ENCODE measurements around the gene ATG7.

ATG7 gene

DNA sequence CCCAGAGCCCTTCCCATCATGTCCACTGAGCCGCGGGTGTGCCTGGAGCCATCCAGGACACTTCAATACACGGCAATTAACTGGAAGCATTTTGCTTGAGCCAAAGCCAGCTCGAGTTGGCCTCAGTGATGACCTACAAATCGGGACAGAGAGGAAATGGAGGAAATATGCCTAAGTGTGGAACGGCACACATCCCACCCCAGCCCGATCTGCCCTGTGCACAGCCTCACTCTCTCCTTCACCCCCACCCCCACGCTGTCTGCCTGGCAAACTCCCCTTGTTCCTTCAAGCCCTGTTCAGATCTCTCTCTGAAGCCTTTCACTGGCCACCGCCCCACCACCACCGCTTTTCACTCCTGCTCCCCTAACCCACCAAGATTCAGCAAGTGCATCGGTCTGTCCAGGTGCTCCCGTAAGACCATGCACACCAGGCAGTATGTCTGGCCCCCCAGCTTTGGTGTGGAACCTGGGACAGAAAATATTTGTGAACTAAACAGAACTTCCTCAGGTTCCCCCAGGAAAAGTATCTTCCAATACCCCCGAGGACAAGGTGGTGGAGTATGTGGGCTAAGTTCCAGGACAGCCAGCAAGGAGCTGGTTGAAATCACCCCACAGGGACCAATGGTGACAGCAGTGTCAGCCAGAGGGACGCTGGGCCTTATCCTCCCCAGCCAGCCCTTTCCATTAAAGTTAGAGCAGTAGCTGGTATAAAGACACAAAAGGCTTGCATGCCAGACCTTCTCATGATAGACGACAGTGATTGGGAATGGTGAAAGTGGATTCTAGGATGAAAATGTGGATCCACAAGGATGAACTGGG, 287.8 kb downstream of the ATG7 start:
- DNase-seq (ENCODE audit: low read depth in 2 of 2) = no peak
- TF ChIP-seq, protein P1, sequence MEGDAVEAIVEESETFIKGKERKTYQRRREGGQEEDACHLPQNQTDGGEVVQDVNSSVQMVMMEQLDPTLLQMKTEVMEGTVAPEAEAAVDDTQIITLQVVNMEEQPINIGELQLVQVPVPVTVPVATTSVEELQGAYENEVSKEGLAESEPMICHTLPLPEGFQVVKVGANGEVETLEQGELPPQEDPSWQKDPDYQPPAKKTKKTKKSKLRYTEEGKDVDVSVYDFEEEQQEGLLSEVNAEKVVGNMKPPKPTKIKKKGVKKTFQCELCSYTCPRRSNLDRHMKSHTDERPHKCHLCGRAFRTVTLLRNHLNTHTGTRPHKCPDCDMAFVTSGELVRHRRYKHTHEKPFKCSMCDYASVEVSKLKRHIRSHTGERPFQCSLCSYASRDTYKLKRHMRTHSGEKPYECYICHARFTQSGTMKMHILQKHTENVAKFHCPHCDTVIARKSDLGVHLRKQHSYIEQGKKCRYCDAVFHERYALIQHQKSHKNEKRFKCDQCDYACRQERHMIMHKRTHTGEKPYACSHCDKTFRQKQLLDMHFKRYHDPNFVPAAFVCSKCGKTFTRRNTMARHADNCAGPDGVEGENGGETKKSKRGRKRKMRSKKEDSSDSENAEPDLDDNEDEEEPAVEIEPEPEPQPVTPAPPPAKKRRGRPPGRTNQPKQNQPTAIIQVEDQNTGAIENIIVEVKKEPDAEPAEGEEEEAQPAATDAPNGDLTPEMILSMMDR (IDR thresholded peaks at IDR 0.05; ENCODE audit: low read depth, low read length) = no peak
- no peak overlapping the region for H3K4me3 ChIP-seq (replicated peaks in 1 of 2; ENCODE audit: low read depth in 2 of 2, low read length in 2 of 2)

DNA sequence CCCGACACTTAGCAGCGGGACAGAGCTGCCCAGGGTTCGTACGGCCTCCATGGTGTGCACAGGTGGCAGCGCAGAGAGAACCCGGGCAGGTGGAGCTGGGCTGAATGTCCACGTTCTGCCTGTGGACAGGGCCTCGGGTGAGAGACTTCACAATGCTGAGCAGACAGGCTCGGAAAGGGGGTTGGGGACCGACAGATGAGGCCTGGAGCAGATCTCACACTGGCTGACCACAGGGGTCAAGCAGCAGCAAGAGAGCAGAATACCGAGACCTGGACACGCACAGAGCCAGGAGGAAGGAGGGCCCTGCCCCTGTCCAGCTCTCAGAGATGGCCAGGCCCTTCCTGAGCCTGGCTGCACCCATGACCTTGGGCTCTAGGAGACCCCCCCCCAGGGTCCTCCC, 288.5 kb downstream of the ATG7 start:
- TF ChIP-seq, protein P1 (IDR thresholded peaks at IDR 0.05; ENCODE audit: low read depth, low read length) = no peak
- no peak overlapping the region for H3K4me3 ChIP-seq (replicated peaks in 1 of 2; ENCODE audit: low read depth in 2 of 2, low read length in 2 of 2)
- DNase-seq (ENCODE audit: low read depth in 2 of 2) = no peak

DNA sequence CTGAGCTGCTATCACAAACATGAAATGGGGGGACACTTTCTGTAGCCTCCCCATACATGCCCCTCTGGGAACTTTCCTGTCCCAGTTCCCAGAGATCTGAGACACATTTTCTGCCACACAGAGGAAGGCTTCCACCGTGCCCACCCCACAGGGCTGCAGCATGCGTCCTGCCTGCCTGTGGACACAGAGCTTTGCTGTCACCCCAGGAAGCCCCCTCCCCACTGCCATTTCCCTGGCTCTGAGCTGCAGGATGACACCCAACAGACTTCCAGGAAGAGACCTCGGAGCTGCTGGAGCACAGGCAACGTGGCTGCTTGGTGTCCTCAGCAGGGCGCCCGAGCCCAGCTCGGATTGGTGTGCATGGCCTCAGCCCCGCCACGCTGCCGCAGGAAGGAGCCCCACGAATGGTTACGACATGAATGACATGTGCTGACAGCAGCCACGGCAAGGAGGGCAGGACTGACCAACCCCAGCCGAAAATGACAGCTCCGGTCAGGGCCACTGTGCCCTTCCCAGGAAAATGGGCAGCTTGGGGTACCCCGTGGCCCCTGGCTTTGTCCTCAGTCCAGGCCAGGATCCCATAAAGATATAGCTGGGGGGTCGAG, 290.2 kb downstream of the ATG7 start:
- TF ChIP-seq, protein P1 (IDR thresholded peaks at IDR 0.05; ENCODE audit: low read depth, low read length) = no peak
- no peak overlapping the region for H3K4me3 ChIP-seq (replicated peaks in 1 of 2; ENCODE audit: low read depth in 2 of 2, low read length in 2 of 2)
- no peak for DNase-seq (ENCODE audit: low read depth in 2 of 2)

DNA sequence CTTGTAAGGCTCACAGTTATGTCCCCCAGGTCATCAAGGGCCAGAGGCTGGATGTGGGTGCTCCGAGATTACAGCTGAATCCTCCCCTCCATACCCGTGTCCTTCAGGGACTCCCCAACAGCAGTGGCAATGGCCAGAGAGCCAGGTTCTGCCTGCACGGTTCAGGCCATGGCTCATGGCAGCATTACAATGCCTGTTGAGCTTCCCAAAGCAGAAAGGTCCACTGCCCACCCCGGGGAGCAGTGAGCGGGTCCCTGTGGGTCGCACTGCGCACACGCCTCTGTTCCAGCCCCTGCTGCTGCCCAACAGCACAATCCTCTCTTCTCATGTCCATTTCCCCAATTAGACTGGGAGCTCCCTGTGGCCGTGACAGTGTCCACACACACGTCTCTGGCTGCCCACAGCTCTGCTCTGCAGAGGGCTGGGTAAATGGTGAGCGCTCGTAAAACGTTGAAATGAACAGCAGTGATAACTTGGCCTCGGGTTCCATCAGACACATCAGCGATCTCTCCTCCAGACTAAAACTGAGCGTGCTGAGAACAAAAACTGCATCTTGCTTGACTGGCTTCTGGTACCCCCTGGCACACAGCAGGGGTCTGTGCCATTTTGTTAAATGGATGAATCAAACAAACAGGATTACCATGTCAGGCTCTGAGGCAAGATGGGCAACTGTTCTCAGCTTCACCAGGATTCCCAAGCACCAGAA, 291.1 kb downstream of the ATG7 start:
- H3K4me3 ChIP-seq (replicated peaks in 1 of 2; ENCODE audit: low read depth in 2 of 2, low read length in 2 of 2) = no peak overlapping the region
- TF ChIP-seq, protein P1 (IDR thresholded peaks at IDR 0.05; ENCODE audit: low read depth, low read length) = no peak
- no peak for DNase-seq (ENCODE audit: low read depth in 2 of 2)

GRCh38 chr3:11563865-11564185, 291.6 kb downstream of the ATG7 start:
- TF ChIP-seq, protein P1 (IDR thresholded peaks at IDR 0.05; ENCODE audit: low read depth, low read length) = no peak
- no peak overlapping the region for H3K4me3 ChIP-seq (replicated peaks in 1 of 2; ENCODE audit: low read depth in 2 of 2, low read length in 2 of 2)
- DNase-seq (ENCODE audit: low read depth in 2 of 2) = no peak

DNA sequence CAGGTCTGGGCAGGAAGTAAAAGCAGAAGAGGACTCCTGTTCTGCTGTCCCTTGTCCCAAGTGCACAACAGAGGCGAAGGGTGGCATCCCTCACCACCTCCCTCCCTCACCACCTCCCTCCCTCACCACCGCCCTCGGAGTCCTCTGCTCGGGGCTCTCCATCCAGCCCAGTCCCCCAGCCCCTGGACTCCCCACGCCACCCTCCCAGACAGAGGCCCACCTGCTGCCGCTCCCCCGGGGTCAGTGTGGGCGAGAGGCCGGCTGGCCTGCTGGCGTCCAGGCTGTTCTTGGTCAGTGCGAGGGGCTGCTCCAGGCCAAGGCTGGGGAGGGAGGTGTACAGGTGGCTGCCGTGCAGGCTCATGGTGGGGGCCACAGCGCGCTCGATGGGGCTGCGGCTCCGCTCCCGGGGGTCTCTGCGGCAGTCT, 292.4 kb downstream of the ATG7 start:
- TF ChIP-seq, protein P1 (IDR thresholded peaks at IDR 0.05; ENCODE audit: low read depth, low read length) = no peak
- H3K4me3 ChIP-seq (replicated peaks in 1 of 2; ENCODE audit: low read depth in 2 of 2, low read length in 2 of 2) = no peak overlapping the region
- DNase-seq (ENCODE audit: low read depth in 2 of 2) = no peak
